ENCODE data around the gene MFGE8.

MFGE8 gene

GRCh38 chr15:88866295-88866881, 46.8 kb downstream of the MFGE8 start:
- no peak for DNase-seq

GRCh38 chr15:88865498-88866099, 47.6 kb downstream of the MFGE8 start:
- no peak for DNase-seq

GRCh38 chr15:88864861-88865497, 48.2 kb downstream of the MFGE8 start:
- DNase-seq = no peak

- DNase-seq = no peak
These were observed 49.8 kb downstream of the MFGE8 start for GRCh38 chr15:88863412-88863811.

GRCh38 chr15:88860212-88860611, 53.0 kb downstream of the MFGE8 start:
- no peak for DNase-seq

GRCh38 chr15:88859550-88859949, 53.6 kb downstream of the MFGE8 start:
- no peak for DNase-seq

- DNase-seq = no peak
These were observed 54.2 kb downstream of the MFGE8 start for GRCh38 chr15:88858934-88859333.

- DNase-seq = no peak
These were observed 60.7 kb downstream of the MFGE8 start for GRCh38 chr15:88852476-88852875.

GRCh38 chr15:88849376-88850072, 63.7 kb downstream of the MFGE8 start:
- no peak for DNase-seq
